ENCODE measurements around the gene EFNA3. TPM values are rescaled to one million over a fixed set of nuclear protein-coding genes. Genes with fewer than 3 reads are reported as not detected.

Gene EFNA3
- total RNA-seq, 1 donor from 2014 or later, result 2.9 TPM

DNA sequence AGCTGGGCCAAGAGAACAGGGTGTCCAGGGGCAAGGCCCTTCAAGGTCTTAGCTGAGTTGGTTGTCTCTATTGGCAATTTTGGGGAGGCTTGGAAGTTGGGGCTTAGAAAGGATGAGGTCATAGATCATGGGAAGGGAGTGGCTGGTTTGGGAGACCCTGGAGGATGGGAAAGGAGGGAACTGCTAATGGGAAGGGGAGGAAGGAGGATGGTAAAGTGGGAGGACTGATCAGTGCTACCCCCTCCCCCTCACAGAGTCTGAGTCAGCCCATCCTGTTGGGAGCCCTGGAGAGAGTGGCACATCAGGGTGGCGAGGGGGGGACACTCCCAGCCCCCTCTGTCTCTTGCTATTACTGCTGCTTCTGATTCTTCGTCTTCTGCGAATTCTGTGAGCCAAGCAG lies 10.0 kb upstream of the EFNA3 start:
- peaks cover 18% of the 10 kb centered on the region for H3K79me2 ChIP-seq (ENCODE audit: insufficient read depth, low read length)
- H3K27me3 Mint-ChIP-seq (ENCODE audit: low read depth, unreplicated experiment), result peaks cover 17% of the 10 kb centered on the region
- TF ChIP-seq, protein P1, sequence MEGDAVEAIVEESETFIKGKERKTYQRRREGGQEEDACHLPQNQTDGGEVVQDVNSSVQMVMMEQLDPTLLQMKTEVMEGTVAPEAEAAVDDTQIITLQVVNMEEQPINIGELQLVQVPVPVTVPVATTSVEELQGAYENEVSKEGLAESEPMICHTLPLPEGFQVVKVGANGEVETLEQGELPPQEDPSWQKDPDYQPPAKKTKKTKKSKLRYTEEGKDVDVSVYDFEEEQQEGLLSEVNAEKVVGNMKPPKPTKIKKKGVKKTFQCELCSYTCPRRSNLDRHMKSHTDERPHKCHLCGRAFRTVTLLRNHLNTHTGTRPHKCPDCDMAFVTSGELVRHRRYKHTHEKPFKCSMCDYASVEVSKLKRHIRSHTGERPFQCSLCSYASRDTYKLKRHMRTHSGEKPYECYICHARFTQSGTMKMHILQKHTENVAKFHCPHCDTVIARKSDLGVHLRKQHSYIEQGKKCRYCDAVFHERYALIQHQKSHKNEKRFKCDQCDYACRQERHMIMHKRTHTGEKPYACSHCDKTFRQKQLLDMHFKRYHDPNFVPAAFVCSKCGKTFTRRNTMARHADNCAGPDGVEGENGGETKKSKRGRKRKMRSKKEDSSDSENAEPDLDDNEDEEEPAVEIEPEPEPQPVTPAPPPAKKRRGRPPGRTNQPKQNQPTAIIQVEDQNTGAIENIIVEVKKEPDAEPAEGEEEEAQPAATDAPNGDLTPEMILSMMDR (IDR thresholded peaks at IDR 0.05; ENCODE audit: insufficient read depth, low read depth, low read length), result no peak
- TF ChIP-seq EZH2 (IDR thresholded peaks at IDR 0.05; ENCODE audit: insufficient read depth, low read length), result no peak
- no peak overlapping the region for H3K27ac Mint-ChIP-seq (ENCODE audit: unreplicated experiment)
- DNase-seq (ENCODE audit: low read depth) (no peak), FAIRE-seq (no peak)
- peaks cover 39% of the 10 kb centered on the region for H4K20me1 ChIP-seq (ENCODE audit: insufficient read depth, low read length)
- no peak overlapping the region for H3K9ac ChIP-seq (ENCODE audit: low read length)
- H3K4me1 ChIP-seq (ENCODE audit: insufficient read depth, low read length), result peaks cover 18% of the 10 kb centered on the region
- H3K4me2 ChIP-seq (ENCODE audit: low read length), result no peak overlapping the region
- peaks cover 9% of the 10 kb centered on the region for H3K36me3 Mint-ChIP-seq (ENCODE audit: low read depth, unreplicated experiment)
- no peak overlapping the region for H3K4me3 ChIP-seq (ENCODE audit: insufficient read depth, low read depth, low read length)
- peaks cover 10% of the 10 kb centered on the region for H3K4me1 Mint-ChIP-seq (ENCODE audit: low read depth, unreplicated experiment)
- H3K27ac ChIP-seq (ENCODE audit: low read depth, low read length), result no peak overlapping the region
- H3K27me3 ChIP-seq (ENCODE audit: insufficient read depth, low read length), result peaks cover 12% of the 10 kb centered on the region
- H2AFZ ChIP-seq (ENCODE audit: low read depth, low read length), result no peak overlapping the region
- no peaks in the 10 kb centered on the region for H3K9me3 Mint-ChIP-seq (ENCODE audit: unreplicated experiment)
- H3K4me3 Mint-ChIP-seq (ENCODE audit: unreplicated experiment), result peak overlapping the region; percentile 64
- peaks cover 4% of the 10 kb centered on the region for H3K36me3 ChIP-seq (ENCODE audit: insufficient read depth, low read length)
- H3K9me3 ChIP-seq (ENCODE audit: insufficient read depth, low read depth, low read length), result no peaks in the 10 kb centered on the region

DNA sequence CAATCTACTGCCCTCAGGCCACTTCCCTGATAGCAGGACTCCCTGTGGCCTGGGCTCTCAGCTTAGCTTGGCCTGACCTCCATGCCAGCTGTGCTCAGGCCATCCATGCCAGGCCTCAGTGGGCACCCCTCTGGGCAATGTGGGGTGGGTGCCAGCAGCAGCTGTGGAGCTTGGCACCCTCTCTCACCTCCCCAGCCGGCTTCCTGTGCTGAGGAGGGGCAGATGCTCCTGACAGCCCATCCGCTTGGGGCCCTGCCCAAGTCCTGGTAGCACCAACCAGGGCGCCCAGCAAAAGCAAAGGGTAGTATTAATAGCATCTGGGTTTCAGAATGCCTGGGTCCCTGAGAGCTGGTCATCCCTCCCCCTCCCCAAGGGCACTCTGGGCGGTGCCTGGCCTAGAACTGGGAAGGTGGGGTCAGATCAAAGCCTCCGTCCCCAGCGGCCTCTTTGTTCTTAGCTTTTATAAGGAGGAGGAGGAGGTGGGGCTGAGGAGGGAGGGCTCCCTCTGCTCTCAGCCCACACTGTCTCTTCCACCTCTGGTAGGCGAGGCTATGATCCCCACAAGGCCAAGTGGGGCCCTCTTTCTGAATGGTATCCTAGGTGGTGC lies 9.0 kb upstream of the EFNA3 start:
- FAIRE-seq (no peak), DNase-seq (ENCODE audit: low read depth) (no peak)
- Histone ChIP-seq H3K27me3 (ENCODE audit: insufficient read depth, low read length) (peaks cover 14% of the 10 kb centered on the region), H2AFZ (ENCODE audit: low read depth, low read length) (no peak overlapping the region), H3K4me2 (ENCODE audit: low read length) (no peak overlapping the region), H3K36me3 (ENCODE audit: insufficient read depth, low read length) (peaks cover 4% of the 10 kb centered on the region), H3K4me3 (ENCODE audit: insufficient read depth, low read depth, low read length) (no peak overlapping the region), H3K79me2 (ENCODE audit: insufficient read depth, low read length) (peaks cover 12% of the 10 kb centered on the region), H3K9me3 (ENCODE audit: insufficient read depth, low read depth, low read length) (no peaks in the 10 kb centered on the region), H3K9ac (ENCODE audit: low read length) (no peak overlapping the region), H3K27ac (ENCODE audit: low read depth, low read length) (no peak overlapping the region), H4K20me1 (ENCODE audit: insufficient read depth, low read length) (peaks cover 33% of the 10 kb centered on the region), H3K4me1 (ENCODE audit: insufficient read depth, low read length) (peaks cover 13% of the 10 kb centered on the region)
- H3K36me3 Mint-ChIP-seq (ENCODE audit: low read depth, unreplicated experiment), result peaks cover 9% of the 10 kb centered on the region
- no peak overlapping the region for H3K4me3 Mint-ChIP-seq (ENCODE audit: unreplicated experiment)
- no peaks in the 10 kb centered on the region for H3K9me3 Mint-ChIP-seq (ENCODE audit: unreplicated experiment)
- TF ChIP-seq, protein P1 (IDR thresholded peaks at IDR 0.05; ENCODE audit: insufficient read depth, low read depth, low read length), result no peak
- no peak for TF ChIP-seq EZH2 (IDR thresholded peaks at IDR 0.05; ENCODE audit: insufficient read depth, low read length)
- peaks cover 21% of the 10 kb centered on the region for H3K27me3 Mint-ChIP-seq (ENCODE audit: low read depth, unreplicated experiment)
- H3K27ac Mint-ChIP-seq (ENCODE audit: unreplicated experiment), result no peak overlapping the region
- H3K4me1 Mint-ChIP-seq (ENCODE audit: low read depth, unreplicated experiment), result peaks cover 10% of the 10 kb centered on the region

DNA sequence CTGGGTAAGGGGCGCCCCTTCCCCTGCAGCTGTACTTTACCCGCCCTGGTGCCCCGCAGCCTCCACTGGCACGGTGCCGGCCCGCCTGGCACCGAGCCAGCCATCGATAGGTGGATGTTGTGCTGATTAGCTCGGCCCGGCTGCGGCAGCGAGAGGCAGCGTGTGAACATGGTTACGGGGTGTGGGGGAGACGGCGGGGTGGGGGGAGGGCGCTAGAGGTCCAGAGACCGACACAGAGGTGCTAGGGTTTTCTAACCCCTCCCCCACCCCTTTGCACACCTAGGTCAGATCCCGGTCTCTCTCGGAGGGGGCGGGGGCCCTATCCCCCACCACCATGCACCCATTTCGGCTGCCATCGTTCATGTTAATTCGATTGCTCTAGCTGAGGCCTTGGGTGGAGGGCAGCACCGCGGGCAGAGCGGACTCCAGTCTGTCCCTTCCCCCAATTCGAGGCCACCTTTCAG lies 8.4 kb upstream of the EFNA3 start:
- Histone ChIP-seq H3K4me2 (ENCODE audit: low read length) (peak overlapping the region; percentile 85), H3K4me1 (ENCODE audit: insufficient read depth, low read length) (peaks cover 7% of the 10 kb centered on the region), H2AFZ (ENCODE audit: low read depth, low read length) (no peak overlapping the region), H3K9me3 (ENCODE audit: insufficient read depth, low read depth, low read length) (no peaks in the 10 kb centered on the region), H3K27me3 (ENCODE audit: insufficient read depth, low read length) (peaks cover 19% of the 10 kb centered on the region), H3K27ac (ENCODE audit: low read depth, low read length) (no peak overlapping the region), H3K36me3 (ENCODE audit: insufficient read depth, low read length) (peaks cover 4% of the 10 kb centered on the region), H3K9ac (ENCODE audit: low read length) (no peak overlapping the region), H3K79me2 (ENCODE audit: insufficient read depth, low read length) (peaks cover 7% of the 10 kb centered on the region), H4K20me1 (ENCODE audit: insufficient read depth, low read length) (peaks cover 28% of the 10 kb centered on the region), H3K4me3 (ENCODE audit: insufficient read depth, low read depth, low read length) (peak overlapping the region; percentile 50)
- H3K4me1 Mint-ChIP-seq (ENCODE audit: low read depth, unreplicated experiment), result peaks cover 10% of the 10 kb centered on the region
- H3K9me3 Mint-ChIP-seq (ENCODE audit: unreplicated experiment), result no peaks in the 10 kb centered on the region
- peaks cover 7% of the 10 kb centered on the region for H3K36me3 Mint-ChIP-seq (ENCODE audit: low read depth, unreplicated experiment)
- H3K27ac Mint-ChIP-seq (ENCODE audit: unreplicated experiment), result no peak overlapping the region
- TF ChIP-seq EZH2 (IDR thresholded peaks at IDR 0.05; ENCODE audit: insufficient read depth, low read length), result no peak
- TF ChIP-seq, protein P1 (IDR thresholded peaks at IDR 0.05; ENCODE audit: insufficient read depth, low read depth, low read length), result no peak
- no peak for DNase-seq (ENCODE audit: low read depth)
- H3K4me3 Mint-ChIP-seq (ENCODE audit: unreplicated experiment), result no peak overlapping the region
- H3K27me3 Mint-ChIP-seq (ENCODE audit: low read depth, unreplicated experiment), result peaks cover 24% of the 10 kb centered on the region
- no peak for FAIRE-seq
